Measurements from ENCODE around the gene NPR2.

NPR2 gene

GRCh38 chr9:35800530-35800929 is 9.1 kb downstream of the NPR2 start:
- DNase-seq (ENCODE audit: low spot score): no peak

GRCh38 chr9:35801328-35802128 is 10.1 kb downstream of the NPR2 start:
- no peak for DNase-seq (ENCODE audit: low spot score)

- DNase-seq (ENCODE audit: low spot score): no peak
Observed at GRCh38 chr9:35806101-35806500, 14.7 kb downstream of the NPR2 start.

DNA sequence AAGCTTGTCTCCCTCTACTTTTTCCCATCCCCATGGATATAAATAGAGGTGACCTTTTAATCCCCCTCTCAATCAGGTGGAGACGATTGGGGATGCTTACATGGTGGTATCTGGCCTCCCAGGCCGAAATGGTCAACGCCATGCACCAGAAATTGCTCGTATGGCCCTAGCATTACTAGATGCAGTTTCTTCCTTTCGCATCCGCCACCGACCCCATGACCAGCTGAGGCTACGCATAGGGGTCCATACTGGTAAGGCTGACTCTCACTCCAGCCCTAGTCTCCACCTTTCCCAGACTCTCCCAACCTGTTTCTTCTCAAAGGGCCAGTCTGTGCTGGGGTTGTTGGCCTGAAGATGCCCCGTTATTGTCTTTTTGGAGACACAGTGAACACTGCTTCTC is 17.0 kb downstream of the NPR2 start:
- DNase-seq (ENCODE audit: low spot score): no peak

DNA sequence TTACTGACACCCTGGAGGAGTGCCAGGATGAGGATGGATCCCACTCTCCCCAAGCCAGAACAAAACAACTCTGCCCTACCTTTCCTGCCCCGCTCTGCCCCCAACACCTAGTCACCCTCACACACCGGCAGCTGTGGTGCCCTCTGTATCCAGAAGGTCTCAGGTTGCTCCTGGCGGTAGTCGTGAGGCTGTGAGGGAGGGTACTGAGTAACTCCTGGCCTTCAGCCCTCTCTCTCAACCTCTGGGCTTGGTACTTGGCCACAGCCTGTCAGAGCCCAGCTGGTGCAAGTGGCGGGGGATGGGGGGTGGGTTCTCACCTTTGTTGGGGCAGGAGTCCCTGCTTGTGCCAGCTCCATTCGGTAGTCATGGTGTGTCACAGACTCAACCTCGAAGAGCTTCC is 18.7 kb downstream of the NPR2 start:
- DNase-seq (ENCODE audit: low spot score): no peak

GRCh38 chr9:35811381-35812024 is 20.1 kb downstream of the NPR2 start:
- DNase-seq (ENCODE audit: low spot score): no peak

GRCh38 chr9:35812025-35812602 is 20.7 kb downstream of the NPR2 start, which contains the start of gene SPAG8:
TSS of gene SPAG8 (minus strand) at chr9:35812262. CDS start at chr9:35812147, 115 bp downstream.
- peak; percentile 85 for DNase-seq (ENCODE audit: low spot score)

GRCh38 chr9:35813434-35814105 is 22.2 kb downstream of the NPR2 start:
- peak; percentile 61 for DNase-seq (ENCODE audit: low spot score)

- peak; percentile 77 for DNase-seq (ENCODE audit: low spot score)
Observed at GRCh38 chr9:35814106-35814840, 22.9 kb downstream of the NPR2 start.

- DNase-seq (ENCODE audit: low spot score): peak; percentile 91
Observed at GRCh38 chr9:35814841-35815543, 23.6 kb downstream of the NPR2 start, which contains the start of gene HINT2. TSS of gene HINT2 (minus strand) at chr9:35815042. CDS start at chr9:35814979, 63 bp downstream.

DNA sequence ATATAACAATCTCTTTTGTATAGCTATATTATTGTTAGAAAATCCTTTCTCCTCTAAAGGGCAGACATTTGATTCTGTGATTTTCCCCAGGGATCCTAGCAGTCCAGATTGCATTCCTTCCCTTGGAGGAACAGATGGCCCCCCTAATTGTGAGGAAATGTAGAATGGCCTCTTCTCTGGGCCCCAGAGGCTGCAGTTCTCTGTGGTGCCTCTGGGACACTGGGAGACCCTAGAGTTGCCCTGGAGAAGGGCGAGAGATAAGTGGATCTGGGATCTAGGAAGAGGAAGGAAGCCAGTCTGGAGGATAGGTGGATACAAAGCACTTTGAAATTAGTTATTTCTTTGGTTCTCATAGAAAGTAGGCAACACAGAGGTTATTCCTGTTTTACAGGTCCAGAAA is 25.3 kb downstream of the NPR2 start:
- DNase-seq (ENCODE audit: low spot score): no peak

DNA sequence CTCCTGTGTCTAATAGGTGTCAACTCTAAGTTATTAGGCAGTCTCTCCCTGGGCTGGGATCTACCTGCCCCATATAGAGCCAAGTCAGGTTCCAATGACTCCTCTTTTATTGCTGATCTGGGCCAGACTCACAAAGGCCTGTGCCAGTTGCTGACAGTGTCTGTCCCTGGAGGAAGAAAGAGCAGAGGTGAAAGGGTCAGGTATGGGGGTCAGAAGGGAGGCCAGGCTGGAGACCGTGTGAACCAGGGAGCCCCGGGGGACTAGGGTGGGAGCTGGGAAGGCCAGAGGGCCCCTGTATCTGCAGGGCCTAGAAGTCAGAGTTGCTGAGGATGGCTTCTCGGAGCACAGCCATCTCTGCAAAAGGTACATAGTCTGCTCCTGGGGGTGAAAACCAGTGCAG is 26.9 kb downstream of the NPR2 start:
- no peak for DNase-seq (ENCODE audit: low spot score)

- DNase-seq (ENCODE audit: low spot score): no peak
Observed at GRCh38 chr9:35820076-35820475, 28.7 kb downstream of the NPR2 start.

DNA sequence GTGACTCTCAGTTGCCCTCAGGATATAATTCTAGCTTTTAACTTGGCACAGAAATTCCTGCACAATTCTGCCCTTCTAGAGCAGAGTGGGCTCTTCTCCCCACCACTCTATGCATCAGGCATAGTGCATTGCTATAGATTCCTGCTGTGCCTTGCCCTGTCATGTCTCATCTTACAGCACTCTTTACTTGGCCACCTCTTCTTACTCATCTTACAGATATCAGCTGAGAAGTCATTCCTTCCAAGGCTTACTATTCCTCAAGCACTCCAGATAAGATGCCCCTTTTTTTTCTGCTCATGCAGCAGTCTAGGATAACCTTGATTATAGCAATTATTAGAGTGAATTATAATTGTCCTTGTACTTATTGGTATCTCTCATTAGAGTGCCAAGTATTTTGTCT is 31.5 kb downstream of the NPR2 start:
- DNase-seq (ENCODE audit: low spot score): no peak

DNA sequence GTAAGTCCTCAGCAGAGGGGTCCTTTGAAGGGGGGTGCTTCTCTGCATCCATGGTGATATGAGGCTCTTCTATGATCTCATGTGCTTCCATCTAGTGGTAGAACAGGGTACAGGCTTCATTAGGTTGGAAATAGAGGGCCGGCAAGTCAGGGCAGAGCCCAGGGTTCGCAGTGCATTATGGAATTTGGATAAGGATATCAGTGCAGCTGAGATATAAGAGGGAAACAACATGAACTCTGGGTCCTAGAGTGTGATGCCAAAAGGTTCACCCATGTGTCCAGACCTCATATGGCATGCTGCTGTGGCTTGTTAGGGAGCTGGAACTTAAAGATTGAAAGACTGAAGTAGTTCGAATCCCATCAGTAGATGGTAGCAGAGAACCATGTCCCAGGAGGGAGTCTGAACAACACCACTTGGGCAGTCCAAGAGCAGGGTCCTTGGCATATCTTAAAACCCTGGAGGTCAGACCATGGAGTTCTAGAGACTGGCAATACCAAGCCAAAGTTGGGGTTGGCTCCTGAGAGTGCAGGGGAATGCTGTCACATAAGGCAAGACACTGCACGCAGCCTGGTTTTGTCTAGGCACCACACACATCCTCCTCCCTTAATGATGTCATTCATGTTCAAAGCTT is 34.8 kb downstream of the NPR2 start:
- peak; percentile 58 for DNase-seq (ENCODE audit: low spot score)

- DNase-seq (ENCODE audit: low spot score): no peak
Observed at GRCh38 chr9:35827486-35827885, 36.1 kb downstream of the NPR2 start.

- DNase-seq (ENCODE audit: low spot score): no peak
Observed at GRCh38 chr9:35828716-35829083, 37.3 kb downstream of the NPR2 start, which contains the start of gene FAM221B. TSS of gene FAM221B (minus strand) at chr9:35828732. CDS start at chr9:35826161, 2,571 bp downstream.

GRCh38 chr9:35829084-35829763 is 37.8 kb downstream of the NPR2 start, which contains the start of gene TMEM8B:
TSS of gene TMEM8B (plus strand) at chr9:35829228. CDS start at chr9:35829448, 220 bp downstream.
- DNase-seq (ENCODE audit: low spot score): peak; percentile 95

DNA sequence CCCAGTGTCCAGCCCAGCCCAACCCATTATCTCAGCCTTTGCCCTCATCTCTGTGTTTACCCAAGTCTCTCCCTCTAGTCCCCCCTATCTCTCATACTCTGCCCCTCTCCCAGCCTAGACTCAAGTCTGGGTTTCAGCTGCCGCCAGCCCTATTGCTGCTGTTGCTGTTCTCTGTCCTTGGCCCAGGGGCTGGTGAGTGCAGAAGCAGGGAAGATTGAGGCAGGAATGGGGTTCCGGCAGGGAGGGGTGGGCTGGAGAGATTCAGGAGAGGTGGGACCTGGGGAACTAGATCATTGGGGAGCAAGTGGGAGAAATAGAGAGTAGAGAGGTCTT is 38.3 kb downstream of the NPR2 start:
- no peak for DNase-seq (ENCODE audit: low spot score)

DNA sequence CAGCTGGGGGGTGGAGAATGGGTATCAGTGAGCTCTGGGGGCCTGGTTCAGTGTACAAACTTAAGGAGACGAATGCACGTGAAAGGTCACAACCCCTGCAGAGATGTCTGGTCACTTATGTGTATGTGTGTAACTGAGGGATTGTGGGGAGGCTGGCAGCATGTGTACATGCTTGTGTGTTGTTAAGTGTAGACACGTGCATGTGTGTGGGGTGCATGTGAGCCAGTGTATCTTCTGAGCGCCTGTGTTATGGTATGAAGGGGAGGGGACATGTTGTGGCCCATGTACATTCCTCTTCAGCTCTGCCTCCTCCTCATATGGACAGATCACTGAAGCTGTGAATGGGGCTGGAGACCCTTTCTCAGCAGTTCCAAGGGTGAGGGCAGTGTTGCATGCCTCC is 39.6 kb downstream of the NPR2 start:
- DNase-seq (ENCODE audit: low spot score): no peak

All from HuH-7 (cell line).